Hepatic stellate cell (primary cell): ENCODE results near the gene OR5AU1.

Experiments
- DNase-seq: peaks from one replicate; pipeline ENCODE4 v3.0.0; 2011; ENCODE audit warnings: low spot score

OR5AU1 gene

GRCh38 chr14:21106498-21107282 lies 49.2 kb downstream of the OR5AU1 start:
- DNase-seq, result peak; percentile 67

GRCh38 chr14:21106176-21106497 lies 49.7 kb downstream of the OR5AU1 start:
- DNase-seq, result no peak

GRCh38 chr14:21105095-21105494 lies 50.8 kb downstream of the OR5AU1 start:
- no peak for DNase-seq
